Measurements from ENCODE around the gene DRC3.
"Not testable (repeated sequence)": the region's sequence is repeated elsewhere in the genome, so short reads cannot be mapped to it uniquely, and the experiment has no call there.

Gene DRC3

GRCh38 chr17:17989618-17990017 lies 17.0 kb downstream of the DRC3 start:
- no peak for DNase-seq (ENCODE audit: low read depth in 2 of 3, low spot score in 2 of 3)

GRCh38 chr17:17990282-17990681 lies 17.6 kb downstream of the DRC3 start:
- DNase-seq (ENCODE audit: low read depth in 2 of 3, low spot score in 2 of 3): no peak

GRCh38 chr17:17993366-17993765 lies 20.7 kb downstream of the DRC3 start:
- no peak for DNase-seq (ENCODE audit: low read depth in 2 of 3, low spot score in 2 of 3)

- no peak for DNase-seq (ENCODE audit: low read depth in 2 of 3, low spot score in 2 of 3)
Measured at GRCh38 chr17:17993852-17994251, 21.2 kb downstream of the DRC3 start.

- DNase-seq (ENCODE audit: low read depth in 2 of 3, low spot score in 2 of 3): no peak
Measured at GRCh38 chr17:17994271-17995069, 21.8 kb downstream of the DRC3 start.

- not testable (repeated sequence) for DNase-seq (ENCODE audit: low read depth in 2 of 3, low spot score in 2 of 3)
Measured at GRCh38 chr17:17995887-17996286, 23.2 kb downstream of the DRC3 start.

- no peak for DNase-seq (ENCODE audit: low read depth in 2 of 3, low spot score in 2 of 3)
Measured at GRCh38 chr17:17998934-17999333, 26.3 kb downstream of the DRC3 start.

GRCh38 chr17:17999364-18000029 lies 26.8 kb downstream of the DRC3 start:
- no peak for DNase-seq (ENCODE audit: low read depth in 2 of 3, low spot score in 2 of 3)

GRCh38 chr17:18000030-18000408 lies 27.4 kb downstream of the DRC3 start:
- no peak for DNase-seq (ENCODE audit: low read depth in 2 of 3, low spot score in 2 of 3)

GRCh38 chr17:18002171-18002570 lies 29.5 kb downstream of the DRC3 start:
- DNase-seq (ENCODE audit: low read depth in 2 of 3, low spot score in 2 of 3): no peak

- DNase-seq (ENCODE audit: low read depth in 2 of 3, low spot score in 2 of 3): no peak
Measured at GRCh38 chr17:18004345-18004744, 31.7 kb downstream of the DRC3 start.

- DNase-seq (ENCODE audit: low read depth in 2 of 3, low spot score in 2 of 3): no peak
Measured at GRCh38 chr17:18004884-18005305, 32.2 kb downstream of the DRC3 start.

GRCh38 chr17:18005496-18005895 lies 32.8 kb downstream of the DRC3 start:
- DNase-seq (ENCODE audit: low read depth in 2 of 3, low spot score in 2 of 3): no peak

- no peak for DNase-seq (ENCODE audit: low read depth in 2 of 3, low spot score in 2 of 3)
Measured at GRCh38 chr17:18006495-18007239, 34.0 kb downstream of the DRC3 start.

GRCh38 chr17:18008496-18009268 lies 36.0 kb downstream of the DRC3 start:
- DNase-seq (ENCODE audit: low read depth in 2 of 3, low spot score in 2 of 3): no peak

- DNase-seq (ENCODE audit: low read depth in 2 of 3, low spot score in 2 of 3): no peak
Measured at GRCh38 chr17:18009609-18010420, 37.2 kb downstream of the DRC3 start.

GRCh38 chr17:18011286-18011685 lies 38.6 kb downstream of the DRC3 start:
- DNase-seq (ENCODE audit: low read depth in 2 of 3, low spot score in 2 of 3): no peak

GRCh38 chr17:18014006-18014405 lies 41.3 kb downstream of the DRC3 start:
- no peak for DNase-seq (ENCODE audit: low read depth in 2 of 3, low spot score in 2 of 3)

GRCh38 chr17:18015593-18015992 lies 42.9 kb downstream of the DRC3 start:
- no peak for DNase-seq (ENCODE audit: low read depth in 2 of 3, low spot score in 2 of 3)

GRCh38 chr17:18016426-18016825 lies 43.8 kb downstream of the DRC3 start:
- DNase-seq (ENCODE audit: low read depth in 2 of 3, low spot score in 2 of 3): no peak

All from activated CD8-positive, alpha-beta memory T cell treated with anti-CD3 and anti-CD28 coated beads for 48 hours (primary cell).